Loucy (cell line): ENCODE data around the gene CDK5.
"Not testable (repeated sequence)": the region's sequence is repeated elsewhere in the genome, so short reads cannot be mapped to it uniquely, and the experiment has no call there.

Source experiments
- H2AFZ ChIP-seq: fragments of 200-600 bp; sonication (generic); 2 replicates; pipeline ENCODE4 v1.6.0; 2016; ENCODE audit warnings: antibody characterized with exemption, mild to moderate bottlenecking, low read length, moderate library complexity
- H3F3A ChIP-seq: fragments of 200-600 bp; 2 replicates; pipeline ENCODE4 v1.6.0; 2016; ENCODE audit warnings: antibody characterized with exemption, low read depth, mild to moderate bottlenecking
- H3K27me3 ChIP-seq: fragments of 200-600 bp; sonication (generic); 2 replicates; pipeline ENCODE4 v1.6.1; 2014; ENCODE audit warnings: low read length, mild to moderate bottlenecking; ENCODE audit not compliant: insufficient read depth, poor library complexity, severe bottlenecking
- H3K36me3 ChIP-seq: fragments of 200-600 bp; sonication (generic); 2 replicates; pipeline ENCODE4 v1.6.1; 2016; ENCODE audit warnings: low read length; ENCODE audit not compliant: insufficient read depth
- H3K4me1 ChIP-seq: fragments of 200-600 bp; sonication (generic); 2 replicates; pipeline ENCODE4 v1.5.1; 2014; ENCODE audit warnings: low read length, mild to moderate bottlenecking; ENCODE audit not compliant: insufficient read depth, poor library complexity, severe bottlenecking
- H3K4me2 ChIP-seq: fragments of 200-600 bp; sonication (generic); 2 replicates; pipeline ENCODE4 v1.6.0; 2014; ENCODE audit warnings: antibody characterized with exemption, low read length, low read depth, mild to moderate bottlenecking; ENCODE audit not compliant: poor library complexity, severe bottlenecking
- H3K4me3 ChIP-seq: fragments of 200-600 bp; sonication (generic); 2 replicates; pipeline ENCODE4 v1.5.1; 2014; ENCODE audit warnings: low read length, mild to moderate bottlenecking, mixed read lengths; ENCODE audit not compliant: poor library complexity, severe bottlenecking
- H3K79me2 ChIP-seq: fragments of 200-600 bp; sonication (generic); 2 replicates; pipeline ENCODE4 v1.6.1; 2014; ENCODE audit warnings: low read length; ENCODE audit not compliant: insufficient read depth
- H3K9ac ChIP-seq: fragments of 200-600 bp; sonication (generic); 2 replicates; pipeline ENCODE4 v1.6.0; 2014; ENCODE audit warnings: mild to moderate bottlenecking, low read depth, low read length, moderate library complexity; ENCODE audit not compliant: poor library complexity, severe bottlenecking
- H3K9me2 ChIP-seq: fragments of 200-600 bp; sonication (generic); replicated peaks from 2 replicates; pipeline ENCODE4 v1.6.1; 2016; ENCODE audit warnings: low read depth, low read length, mixed read lengths
- H3K9me3 ChIP-seq: fragments of 200-600 bp; sonication (generic); 2 replicates; pipeline ENCODE4 v1.6.1; 2014; ENCODE audit warnings: mild to moderate bottlenecking, antibody characterized with exemption, low read length, low read depth; ENCODE audit not compliant: insufficient read depth
- H4K20me1 ChIP-seq: fragments of 200-600 bp; sonication (generic); 2 replicates; pipeline ENCODE4 v1.6.0; 2014; ENCODE audit warnings: antibody characterized with exemption, low read length, mild to moderate bottlenecking; ENCODE audit not compliant: insufficient read depth, poor library complexity, severe bottlenecking
- CTCF ChIP-seq: fragments of 200-600 bp; sonication (generic); conservative IDR thresholded peaks from 2 replicates; pipeline ENCODE4 v1.5.1; 2014; ENCODE audit warnings: mild to moderate bottlenecking, antibody characterized with exemption, low read length
- EZH2phosphoT487 ChIP-seq: fragments of 200-600 bp; IDR thresholded peaks from 2 replicates; pipeline ENCODE4 v1.6.1; 2018; ENCODE audit warnings: antibody characterized with exemption, mild to moderate bottlenecking, moderate library complexity, borderline replicate concordance

The CDK5 gene

DNA sequence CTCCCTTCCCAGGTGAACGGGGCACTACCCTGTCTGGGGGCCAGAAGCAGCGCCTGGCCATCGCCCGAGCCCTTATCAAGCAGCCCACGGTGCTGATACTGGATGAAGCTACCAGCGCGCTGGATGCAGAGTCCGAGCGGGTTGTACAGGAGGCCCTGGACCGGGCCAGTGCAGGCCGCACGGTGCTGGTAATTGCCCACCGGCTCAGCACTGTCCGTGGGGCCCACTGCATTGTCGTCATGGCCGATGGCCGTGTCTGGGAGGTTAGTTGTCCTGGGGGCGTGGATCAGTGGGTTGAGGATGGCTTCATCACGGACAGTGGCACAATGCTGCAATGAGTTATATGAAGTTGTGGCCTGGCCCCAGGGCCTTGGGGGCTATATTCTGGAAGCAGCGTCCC is 13.7 kb downstream of the CDK5 start:
- no peak overlapping the region for H3K9ac ChIP-seq
- no peaks in the 10 kb centered on the region for H3K27me3 ChIP-seq
- H3F3A ChIP-seq: peaks cover 2% of the 10 kb centered on the region; the same call in 1 of the 2 replicates
- H2AFZ ChIP-seq: no peak overlapping the region
- no peaks in the 10 kb centered on the region for H3K79me2 ChIP-seq
- H3K4me2 ChIP-seq: no peak overlapping the region
- TF ChIP-seq CTCF: no peak
- TF ChIP-seq EZH2phosphoT487: no peak
- peaks cover 18% of the 10 kb centered on the region for H3K4me1 ChIP-seq
- H4K20me1 ChIP-seq: no peaks in the 10 kb centered on the region
- no peaks in the 10 kb centered on the region for H3K9me3 ChIP-seq
- no peak overlapping the region for H3K4me3 ChIP-seq
- no peaks in the 10 kb centered on the region for H3K36me3 ChIP-seq
- H3K9me2 ChIP-seq: no peaks in the 10 kb centered on the region

- not testable (repeated sequence) for H3K9me3 ChIP-seq, H4K20me1 ChIP-seq, H3K27me3 ChIP-seq, H3F3A ChIP-seq, H3K9ac ChIP-seq, H3K4me2 ChIP-seq, H3K4me3 ChIP-seq, H3K9me2 ChIP-seq, H2AFZ ChIP-seq, H3K36me3 ChIP-seq, H3K79me2 ChIP-seq
- H3K4me1 ChIP-seq: peaks cover 23% of the 10 kb centered on the region
Observed at GRCh38 chr7:151043449-151043848, 14.2 kb downstream of the CDK5 start.

GRCh38 chr7:151040616-151041375 is 16.9 kb downstream of the CDK5 start:
- no peaks in the 10 kb centered on the region for H3K79me2 ChIP-seq
- TF ChIP-seq CTCF (no peak), EZH2phosphoT487 (no peak)
- H3K4me3 ChIP-seq: no peak overlapping the region
- peaks cover 24% of the 10 kb centered on the region for H3K4me1 ChIP-seq
- no peaks in the 10 kb centered on the region for H3K9me3 ChIP-seq
- H3K9me2 ChIP-seq: no peaks in the 10 kb centered on the region
- H3K36me3 ChIP-seq: no peaks in the 10 kb centered on the region
- no peak overlapping the region for H2AFZ ChIP-seq
- H4K20me1 ChIP-seq: no peaks in the 10 kb centered on the region
- peaks cover 2% of the 10 kb centered on the region; the same call in 1 of the 2 replicates for H3F3A ChIP-seq
- H3K27me3 ChIP-seq: no peaks in the 10 kb centered on the region
- no peak overlapping the region for H3K9ac ChIP-seq
- H3K4me2 ChIP-seq: no peak overlapping the region
